Lower leg skin (tissue), 4 donors: ENCODE results near the gene ZBED4. TPM values are rescaled to one million over a fixed set of nuclear protein-coding genes. Genes with fewer than 3 reads are reported as not detected.

Experiments
- DNase-seq, 2 donors: peaks; one replicate each; pipeline ENCODE4 v3.0.0-alpha.2; 2019; ENCODE audit warnings: low spot score in 2 of 2
- H3K4me3 ChIP-seq: fragments of 200-600 bp; sonication (generic); 2 replicates; pipeline ENCODE4 v1.5.1; 2017; ENCODE audit warnings: mild to moderate bottlenecking, low read depth; ENCODE audit not compliant: poor library complexity, severe bottlenecking
- POLR2A ChIP-seq, 2 donors: fragments of 450-650 bp; IDR thresholded peaks; one replicate each; pipeline ENCODE4 v1.6.1; 2016 to 2017; ENCODE audit warnings: antibody characterized with exemption in 2 of 2, mild to moderate bottlenecking in 1 of 2, moderate library complexity in 1 of 2
- WGBS, 2 donors: methylation state at CpG; one replicate each; pipeline ENCODE4 v1.1.5; 2018; 5-methylcytosine and 5-hydroxymethylcytosine counted together
- intact Hi-C: fragments of 100-400 bp; cut with DNase I; formaldehyde crosslinking; loops from one replicate; pipeline ENCODE4 v1.15.0; 2023; ENCODE audit warnings: low total_unique reads
- total RNA-seq, 4 donors: library from RNA; depleted of rRNA; stranded (reverse); fragments of >200 nt; gene quantifications; one replicate each; pipeline ENCODE4 v1.1.0, GENCODE V29; 2016
- TF ChIP-seq, protein P1 (sequence below), 3 donors: fragments of 450-650 bp; IDR thresholded peaks; one replicate each; pipeline ENCODE4 v1.5.1; 2016; ENCODE audit warnings: antibody characterized with exemption in 3 of 3, mild to moderate bottlenecking in 3 of 3, moderate library complexity in 2 of 3

Gene ZBED4
- total RNA-seq, 4 donors from 2014 or later, result 8.6 to 11.6 (median 9.6) TPM

DNA sequence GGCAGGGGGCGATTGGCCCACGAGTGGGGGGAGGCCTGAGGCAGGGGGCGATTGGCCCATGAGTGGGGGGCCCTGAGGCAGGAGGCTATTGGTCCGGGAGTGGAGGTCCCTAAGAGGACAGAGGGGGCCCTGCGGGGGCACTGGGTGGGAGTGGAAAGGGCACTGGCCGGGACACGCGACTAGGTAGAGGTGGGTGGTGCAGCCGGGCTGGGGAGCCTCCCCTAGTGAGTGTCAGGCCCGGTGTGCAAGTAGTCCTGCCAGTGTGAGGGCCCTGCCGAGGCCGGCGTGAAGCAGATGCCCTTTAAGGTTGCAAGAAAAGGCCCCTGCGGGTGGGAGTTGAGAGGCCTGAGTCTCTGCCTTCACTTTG, 25.1 kb upstream of the ZBED4 start:
- no peak for DNase-seq
- TF ChIP-seq, protein P1, sequence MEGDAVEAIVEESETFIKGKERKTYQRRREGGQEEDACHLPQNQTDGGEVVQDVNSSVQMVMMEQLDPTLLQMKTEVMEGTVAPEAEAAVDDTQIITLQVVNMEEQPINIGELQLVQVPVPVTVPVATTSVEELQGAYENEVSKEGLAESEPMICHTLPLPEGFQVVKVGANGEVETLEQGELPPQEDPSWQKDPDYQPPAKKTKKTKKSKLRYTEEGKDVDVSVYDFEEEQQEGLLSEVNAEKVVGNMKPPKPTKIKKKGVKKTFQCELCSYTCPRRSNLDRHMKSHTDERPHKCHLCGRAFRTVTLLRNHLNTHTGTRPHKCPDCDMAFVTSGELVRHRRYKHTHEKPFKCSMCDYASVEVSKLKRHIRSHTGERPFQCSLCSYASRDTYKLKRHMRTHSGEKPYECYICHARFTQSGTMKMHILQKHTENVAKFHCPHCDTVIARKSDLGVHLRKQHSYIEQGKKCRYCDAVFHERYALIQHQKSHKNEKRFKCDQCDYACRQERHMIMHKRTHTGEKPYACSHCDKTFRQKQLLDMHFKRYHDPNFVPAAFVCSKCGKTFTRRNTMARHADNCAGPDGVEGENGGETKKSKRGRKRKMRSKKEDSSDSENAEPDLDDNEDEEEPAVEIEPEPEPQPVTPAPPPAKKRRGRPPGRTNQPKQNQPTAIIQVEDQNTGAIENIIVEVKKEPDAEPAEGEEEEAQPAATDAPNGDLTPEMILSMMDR (IDR thresholded peaks at IDR 0.05), result no peak
- no peak for TF ChIP-seq POLR2A (IDR thresholded peaks at IDR 0.05)
- 87 to 89% methylated on average over 14 of the region's 14 CpGs for WGBS, 2 donors
- H3K4me3 ChIP-seq, result no peak overlapping the region
- intact Hi-C loops, result no loop called here

DNA sequence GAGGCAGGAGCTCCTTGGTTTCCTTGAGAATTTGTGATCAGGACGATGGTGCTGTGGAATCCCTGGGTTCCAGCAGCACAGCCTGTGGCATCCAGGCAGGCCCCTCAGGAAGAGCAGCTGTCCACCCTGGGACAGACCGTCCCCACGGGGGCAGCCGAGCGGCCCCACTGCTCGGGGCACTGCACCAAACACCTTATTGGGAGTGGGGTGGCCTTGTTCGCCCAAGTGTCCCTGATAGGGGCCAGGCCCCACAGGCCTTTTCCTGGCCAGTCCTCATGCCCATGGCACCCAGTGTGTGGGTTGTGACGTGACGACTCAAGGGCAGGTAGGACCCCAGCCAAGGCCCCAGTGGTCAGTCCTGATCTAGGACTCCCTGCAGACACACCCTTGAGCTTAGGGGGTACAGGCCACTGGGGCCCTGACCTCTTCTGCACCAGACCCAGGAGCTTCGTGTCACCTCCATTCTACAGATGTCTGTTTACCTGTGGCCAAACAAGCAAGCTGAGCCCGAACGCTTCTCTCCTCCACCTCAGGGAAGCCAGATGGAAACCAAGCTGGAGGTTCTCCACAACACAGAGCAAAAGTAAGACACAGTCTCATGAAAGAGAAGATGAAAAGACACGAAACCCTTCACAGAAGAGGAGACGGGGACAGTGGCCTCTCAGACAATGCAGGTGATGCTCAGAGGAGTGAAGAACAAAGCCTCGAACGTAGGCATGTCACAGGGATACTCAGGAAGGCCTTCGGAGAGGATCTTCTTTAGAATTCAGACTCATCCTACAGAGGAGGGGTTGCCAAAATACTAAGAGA, 24.4 kb upstream of the ZBED4 start:
- no peak overlapping the region for H3K4me3 ChIP-seq
- 94 to 95% methylated on average over 13 to 16 of the region's 17 CpGs for WGBS, 2 donors
- no peak for TF ChIP-seq POLR2A (IDR thresholded peaks at IDR 0.05)
- TF ChIP-seq, protein P1 (IDR thresholded peaks at IDR 0.05), result no peak
- intact Hi-C loops, result no loop called here
- no peak for DNase-seq

DNA sequence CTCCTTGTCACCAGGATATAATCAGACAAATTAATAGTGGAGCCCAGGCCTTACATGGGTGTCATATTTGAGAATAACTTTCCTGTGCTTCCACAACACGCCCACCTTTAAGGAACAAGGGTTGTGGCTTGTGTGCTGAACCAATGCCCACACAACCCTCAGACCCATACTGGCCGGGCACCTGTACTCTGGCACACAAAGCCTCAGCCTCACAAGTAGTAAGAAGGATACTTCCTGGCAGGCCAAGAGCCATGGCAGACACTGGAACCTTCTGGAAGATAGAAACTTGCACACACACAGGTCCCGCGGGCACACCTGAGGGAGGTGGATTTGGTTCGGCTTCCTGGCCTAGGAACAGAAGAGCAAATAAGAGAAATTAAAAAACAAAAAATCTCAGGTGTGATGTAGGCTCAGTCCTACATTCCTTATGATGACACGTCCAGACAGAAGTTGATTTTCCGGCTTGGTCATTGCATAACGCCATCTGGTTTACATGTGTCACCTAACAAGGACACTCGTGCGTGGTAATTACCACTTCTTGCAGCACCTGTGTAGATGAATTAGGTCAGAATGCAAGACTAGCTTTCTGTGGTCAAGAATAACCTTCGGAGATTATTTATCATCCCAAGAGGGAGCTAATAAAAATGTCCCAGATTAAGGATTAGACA, 20.2 kb upstream of the ZBED4 start:
- DNase-seq, result no peak
- intact Hi-C loops, result no loop called here
- H3K4me3 ChIP-seq, result no peak overlapping the region
- TF ChIP-seq POLR2A (IDR thresholded peaks at IDR 0.05), result no peak
- TF ChIP-seq, protein P1 (IDR thresholded peaks at IDR 0.05), result no peak
- WGBS, 2 donors, result 62 to 68% methylated on average over 11 of the region's 11 CpGs

DNA sequence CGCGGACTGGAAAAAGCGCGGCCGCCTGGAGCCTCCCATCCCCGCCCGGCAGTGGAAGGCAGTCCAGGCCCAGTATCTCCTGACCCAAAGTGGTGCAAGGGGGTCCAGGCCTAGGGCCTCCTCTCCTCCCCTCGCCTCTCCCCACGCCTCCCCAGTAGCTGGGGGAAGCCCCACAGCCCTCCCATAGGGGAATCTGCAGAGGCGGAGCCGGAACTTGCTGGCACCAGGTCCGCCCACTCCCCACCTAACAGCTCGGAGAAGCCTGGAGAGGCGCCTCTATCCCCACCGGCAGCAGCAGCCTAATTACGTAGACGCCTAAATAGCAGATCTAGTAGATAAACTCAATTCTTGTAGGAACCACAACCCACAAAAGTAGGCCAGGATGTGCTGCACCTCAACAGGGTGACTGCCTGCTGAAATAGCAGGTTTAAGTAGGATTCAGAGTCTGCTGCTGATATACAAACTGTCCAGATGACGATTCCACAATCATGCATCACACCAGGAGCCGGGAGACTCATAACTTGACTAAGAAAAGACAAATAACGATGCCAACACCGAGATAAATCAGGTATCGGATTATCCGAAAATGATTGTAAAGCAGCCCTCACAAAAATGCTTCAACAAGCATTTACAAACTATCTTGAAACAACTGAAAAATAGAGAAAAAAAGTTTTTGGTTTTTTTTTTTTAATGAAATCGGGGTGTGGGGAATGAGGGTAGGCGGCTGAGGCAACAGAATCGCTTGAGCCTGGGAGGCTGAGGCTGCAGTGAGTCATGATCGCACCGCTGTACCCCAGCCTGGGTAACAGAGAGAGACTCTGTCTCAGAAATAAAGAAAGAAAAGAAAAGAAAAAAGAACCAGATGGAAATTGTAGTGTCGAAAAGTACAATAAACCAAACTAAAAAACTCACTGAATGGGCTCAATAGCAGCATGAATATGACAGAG, 14.6 kb upstream of the ZBED4 start:
- intact Hi-C loops, result no loop called here
- no peak overlapping the region for H3K4me3 ChIP-seq
- no peak for TF ChIP-seq POLR2A (IDR thresholded peaks at IDR 0.05)
- DNase-seq, result no peak
- 61 to 70% methylated on average over 21 to 29 of the region's 29 CpGs for WGBS, 2 donors

DNA sequence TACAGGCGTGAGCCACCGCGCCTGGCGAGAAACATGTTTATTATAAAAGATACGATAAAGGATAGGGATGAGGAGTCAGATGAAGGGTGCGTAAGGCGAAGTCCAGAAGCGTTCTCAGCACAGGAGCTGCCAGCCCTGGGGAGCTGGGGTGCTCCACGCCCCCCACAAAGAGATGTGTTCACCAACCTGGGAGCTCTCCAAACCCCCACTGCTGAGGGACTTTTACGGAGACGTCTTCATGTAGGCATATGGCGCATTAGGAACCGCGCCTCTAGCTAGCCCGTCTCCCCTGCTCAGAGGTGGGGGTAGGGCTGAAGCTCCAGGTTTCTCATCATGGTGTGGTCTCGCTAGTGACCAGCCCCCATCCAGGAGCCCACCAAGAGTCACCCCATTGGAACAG, 8.4 kb upstream of the ZBED4 start:
- no peak for TF ChIP-seq POLR2A (IDR thresholded peaks at IDR 0.05)
- TF ChIP-seq, protein P1 (IDR thresholded peaks at IDR 0.05), result no peak
- WGBS, 2 donors, result 78 to 83% methylated on average over 15 to 16 of the region's 16 CpGs
- no peak overlapping the region for H3K4me3 ChIP-seq
- intact Hi-C loops, result no loop called here
- no peak for DNase-seq
